Ishikawa (cell line): ENCODE measurements around the gene MEPE.

Experiments
- CEBPB ChIP-seq: IDR thresholded peaks from 2 replicates; pipeline ENCODE4 v1.6.1; 2012
- NFIC ChIP-seq: IDR thresholded peaks from 2 replicates; pipeline ENCODE4 v1.6.1; 2012
- RAD21 ChIP-seq: IDR thresholded peaks from 2 replicates; pipeline ENCODE4 v1.6.1; 2012; ENCODE audit warnings: low read depth
- REST ChIP-seq: IDR thresholded peaks from 2 replicates; pipeline ENCODE4 v1.6.1; 2012; ENCODE audit warnings: low read depth, mild to moderate bottlenecking
- TAF1 ChIP-seq: IDR thresholded peaks from 2 replicates; pipeline ENCODE4 v1.6.1; 2012; ENCODE audit warnings: low read depth, mild to moderate bottlenecking
- YY1 ChIP-seq: IDR thresholded peaks from 2 replicates; pipeline ENCODE4 v1.6.1; 2012; ENCODE audit warnings: low read depth
- TF ChIP-seq, protein P1 (sequence below): IDR thresholded peaks from 2 replicates; pipeline ENCODE4 v1.6.1; 2012

DNA sequence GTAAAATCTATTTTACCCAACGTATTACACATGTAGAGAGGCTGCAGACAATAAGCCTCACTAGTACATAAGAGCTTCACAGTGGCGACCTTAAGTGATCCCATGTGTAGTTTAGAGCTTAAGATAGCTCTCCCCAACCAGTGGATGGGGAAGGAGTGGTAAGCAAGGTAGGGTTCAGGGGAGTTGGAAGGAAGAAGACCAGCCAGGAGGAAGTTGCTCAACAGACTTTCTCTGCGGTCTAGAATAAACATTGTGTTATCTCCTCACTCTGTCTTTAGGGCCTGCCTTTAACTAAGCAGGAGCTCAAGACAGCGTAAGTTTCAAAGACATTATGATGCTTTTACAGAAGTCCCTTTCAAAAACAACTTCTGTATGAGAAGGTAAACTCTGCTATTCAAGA, 16.8 kb downstream of the MEPE start:
- no peak for TF ChIP-seq CEBPB
- no peak for TF ChIP-seq TAF1
- TF ChIP-seq NFIC: no peak
- no peak for TF ChIP-seq RAD21
- no peak for TF ChIP-seq YY1
- TF ChIP-seq, protein P1, sequence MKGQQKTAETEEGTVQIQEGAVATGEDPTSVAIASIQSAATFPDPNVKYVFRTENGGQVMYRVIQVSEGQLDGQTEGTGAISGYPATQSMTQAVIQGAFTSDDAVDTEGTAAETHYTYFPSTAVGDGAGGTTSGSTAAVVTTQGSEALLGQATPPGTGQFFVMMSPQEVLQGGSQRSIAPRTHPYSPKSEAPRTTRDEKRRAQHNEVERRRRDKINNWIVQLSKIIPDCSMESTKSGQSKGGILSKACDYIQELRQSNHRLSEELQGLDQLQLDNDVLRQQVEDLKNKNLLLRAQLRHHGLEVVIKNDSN: no peak
- TF ChIP-seq REST: no peak
